T-helper 1 cell treated with Interleukin-12 subunit alpha and Interleukin-12 subunit beta and Interleukin-4 antibody, amounts not matched to agents 30 μg/mL and 1 μg/mL, for 36 hours (primary cell): ENCODE measurements around the gene TMEM205.
"Not testable (repeated sequence)": the region's sequence is repeated elsewhere in the genome, so short reads cannot be mapped to it uniquely, and the experiment has no call there.

Source experiments
- H3K27ac Mint-ChIP-seq: one replicate; pipeline ENCODE4 v1.8.0; 2021; ENCODE audit warnings: mild to moderate bottlenecking, mixed read lengths
- H3K27me3 Mint-ChIP-seq: one replicate; pipeline ENCODE4 v1.8.0; 2021; ENCODE audit warnings: low read depth, mixed read lengths
- H3K36me3 Mint-ChIP-seq: one replicate; pipeline ENCODE4 v1.8.0; 2021; ENCODE audit warnings: low read depth, mixed read lengths
- H3K4me1 Mint-ChIP-seq: one replicate; pipeline ENCODE4 v1.8.0; 2021; ENCODE audit warnings: low read depth, mixed read lengths
- H3K4me3 Mint-ChIP-seq: one replicate; pipeline ENCODE4 v1.8.0; 2021; ENCODE audit warnings: mild to moderate bottlenecking, moderate library complexity, mixed read lengths
- H3K9me3 Mint-ChIP-seq: one replicate; pipeline ENCODE4 v1.8.0; 2021; ENCODE audit warnings: mixed read lengths

TMEM205 gene

GRCh38 chr19:11361037-11361770 is 15.1 kb upstream of the TMEM205 start:
- no peaks in the 10 kb centered on the region for H3K36me3 Mint-ChIP-seq
- no peak overlapping the region for H3K4me3 Mint-ChIP-seq
- H3K27me3 Mint-ChIP-seq: peaks cover 4% of the 10 kb centered on the region
- peaks cover 2% of the 10 kb centered on the region for H3K4me1 Mint-ChIP-seq
- H3K9me3 Mint-ChIP-seq: no peaks in the 10 kb centered on the region
- H3K27ac Mint-ChIP-seq: no peak overlapping the region

GRCh38 chr19:11359421-11359820 is 13.4 kb upstream of the TMEM205 start:
- Mint-ChIP-seq H3K4me3 (no peak overlapping the region), H3K9me3 (no peaks in the 10 kb centered on the region), H3K4me1 (peaks cover 8% of the 10 kb centered on the region), H3K27ac (no peak overlapping the region), H3K27me3 (peaks cover 11% of the 10 kb centered on the region), H3K36me3 (no peaks in the 10 kb centered on the region)

GRCh38 chr19:11356676-11357550 is 10.8 kb upstream of the TMEM205 start:
- Mint-ChIP-seq H3K36me3 (no peaks in the 10 kb centered on the region), H3K27ac (no peak overlapping the region), H3K9me3 (no peaks in the 10 kb centered on the region), H3K4me1 (peaks cover 8% of the 10 kb centered on the region), H3K4me3 (peak overlapping the region; percentile 79), H3K27me3 (peaks cover 11% of the 10 kb centered on the region)

- H3K9me3 Mint-ChIP-seq: no peaks in the 10 kb centered on the region
- peaks cover 11% of the 10 kb centered on the region for H3K27me3 Mint-ChIP-seq
- H3K27ac Mint-ChIP-seq: peak overlapping the region; percentile 66
- H3K36me3 Mint-ChIP-seq: no peaks in the 10 kb centered on the region
- peak overlapping the region; percentile 79 for H3K4me3 Mint-ChIP-seq
- peaks cover 8% of the 10 kb centered on the region for H3K4me1 Mint-ChIP-seq
Measured at GRCh38 chr19:11356074-11356397, 10.0 kb upstream of the TMEM205 start.

- H3K4me1 Mint-ChIP-seq: peaks cover 8% of the 10 kb centered on the region
- H3K27me3 Mint-ChIP-seq: peaks cover 11% of the 10 kb centered on the region
- peak within 1 kb of the TSS; percentile 66 for H3K27ac Mint-ChIP-seq
- no peaks in the 10 kb centered on the region for H3K9me3 Mint-ChIP-seq
- H3K36me3 Mint-ChIP-seq: no peaks in the 10 kb centered on the region
- H3K4me3 Mint-ChIP-seq: peak within 1 kb of the TSS; percentile 79
Measured at GRCh38 chr19:11355160-11356073, 9.3 kb upstream of the TMEM205 start, which contains the start of gene PLPPR2. PLPPR2 (plus strand) TSS chr19:11355432; CDS start chr19:11357674, 2,242 bp downstream.

GRCh38 chr19:11354102-11354501 is 8.0 kb upstream of the TMEM205 start:
- not testable (repeated sequence) for H3K36me3 Mint-ChIP-seq, H3K4me3 Mint-ChIP-seq, H3K9me3 Mint-ChIP-seq, H3K27ac Mint-ChIP-seq, H3K4me1 Mint-ChIP-seq
- H3K27me3 Mint-ChIP-seq: peaks cover 11% of the 10 kb centered on the region

- H3K9me3 Mint-ChIP-seq: peaks cover 8% of the 10 kb centered on the region
- H3K27me3 Mint-ChIP-seq: no peaks in the 10 kb centered on the region
- peaks cover 19% of the 10 kb centered on the region for H3K4me1 Mint-ChIP-seq
- peaks cover 1% of the 10 kb centered on the region for H3K36me3 Mint-ChIP-seq
- no peak overlapping the region for H3K4me3 Mint-ChIP-seq
- H3K27ac Mint-ChIP-seq: no peak overlapping the region
Measured at GRCh38 chr19:11349171-11349570, 3.1 kb upstream of the TMEM205 start.

- Mint-ChIP-seq H3K27me3 (no peaks in the 10 kb centered on the region), H3K36me3 (peaks cover 2% of the 10 kb centered on the region), H3K9me3 (peaks cover 8% of the 10 kb centered on the region), H3K4me3 (peak overlapping the region; percentile 93), H3K27ac (no peak overlapping the region), H3K4me1 (peaks cover 19% of the 10 kb centered on the region)
Measured at GRCh38 chr19:11347546-11348039, 1.5 kb upstream of the TMEM205 start.

- Mint-ChIP-seq H3K4me3 (peak overlapping the region; percentile 93), H3K27ac (peak overlapping the region; percentile 95), H3K9me3 (peaks cover 8% of the 10 kb centered on the region), H3K36me3 (peaks cover 6% of the 10 kb centered on the region), H3K4me1 (peaks cover 19% of the 10 kb centered on the region), H3K27me3 (no peaks in the 10 kb centered on the region)
Measured at GRCh38 chr19:11345122-11345803, 805 bp downstream of the TMEM205 start.

- Mint-ChIP-seq H3K9me3 (no peaks in the 10 kb centered on the region), H3K36me3 (peaks cover 5% of the 10 kb centered on the region), H3K27me3 (no peaks in the 10 kb centered on the region), H3K4me3 (no peak overlapping the region), H3K27ac (no peak overlapping the region), H3K4me1 (peaks cover 31% of the 10 kb centered on the region)
Measured at GRCh38 chr19:11342429-11342828, 3.6 kb downstream of the TMEM205 start.

GRCh38 chr19:11340099-11340467 is 6.0 kb downstream of the TMEM205 start:
- H3K9me3 Mint-ChIP-seq, H3K27me3 Mint-ChIP-seq, H3K27ac Mint-ChIP-seq: not testable (repeated sequence)
- Mint-ChIP-seq H3K36me3 (peaks cover 15% of the 10 kb centered on the region), H3K4me1 (peaks cover 14% of the 10 kb centered on the region), H3K4me3 (peak overlapping the region; percentile 74)

GRCh38 chr19:11339254-11340098 is 6.6 kb downstream of the TMEM205 start, which contains the start of gene RAB3D:
RAB3D (minus strand) TSS chr19:11339657; CDS start chr19:11337399, 2,258 bp downstream.
- H3K36me3 Mint-ChIP-seq: peaks cover 15% of the 10 kb centered on the region
- no peak within 1 kb of the TSS for H3K27ac Mint-ChIP-seq
- no peaks in the 10 kb centered on the region for H3K9me3 Mint-ChIP-seq
- peaks cover 14% of the 10 kb centered on the region for H3K4me1 Mint-ChIP-seq
- peak within 1 kb of the TSS; percentile 74 for H3K4me3 Mint-ChIP-seq
- H3K27me3 Mint-ChIP-seq: no peaks in the 10 kb centered on the region
